HG02763 (cell line): ENCODE data around the gene TRIAP1.
A peak's percentile ranks its signal among the peaks of the same experiment; 100 is the strongest.
"Not testable (repeated sequence)": the region's sequence is repeated elsewhere in the genome, so short reads cannot be mapped to it uniquely, and the experiment has no call there.

Experiments used
- ATAC-seq: cut with Tn5 transposase; IDR thresholded peaks from one replicate; pipeline ENCODE4 v1.9.1; 2021; ENCODE audit warnings: mild to moderate bottlenecking, moderate library complexity; ENCODE audit not compliant: unreplicated experiment

TRIAP1 gene

GRCh38 chr12:120468821-120469449 lies 22.8 kb upstream of the TRIAP1 start:
- peak; percentile 26 for ATAC-seq

- ATAC-seq = peak; percentile 1
Observed at GRCh38 chr12:120468325-120468820, 22.2 kb upstream of the TRIAP1 start.

- ATAC-seq = no peak
Observed at GRCh38 chr12:120467439-120467838, 21.3 kb upstream of the TRIAP1 start.

- ATAC-seq = no peak
Observed at GRCh38 chr12:120466560-120467315, 20.6 kb upstream of the TRIAP1 start.

GRCh38 chr12:120465756-120466155 lies 19.6 kb upstream of the TRIAP1 start:
- ATAC-seq = no peak

GRCh38 chr12:120463712-120464111 lies 17.5 kb upstream of the TRIAP1 start:
- no peak for ATAC-seq

GRCh38 chr12:120462099-120462640 lies 16.0 kb upstream of the TRIAP1 start:
- ATAC-seq = no peak

GRCh38 chr12:120460157-120460556 lies 14.0 kb upstream of the TRIAP1 start:
- no peak for ATAC-seq

GRCh38 chr12:120457133-120457532 lies 10.9 kb upstream of the TRIAP1 start:
- no peak for ATAC-seq

- ATAC-seq = no peak
Observed at GRCh38 chr12:120455302-120455701, 9.1 kb upstream of the TRIAP1 start.

- ATAC-seq = no peak
Observed at GRCh38 chr12:120453977-120454376, 7.8 kb upstream of the TRIAP1 start.

GRCh38 chr12:120453060-120453750 lies 7.0 kb upstream of the TRIAP1 start:
- no peak for ATAC-seq

- not testable (repeated sequence) for ATAC-seq
Observed at GRCh38 chr12:120452524-120452923, 6.3 kb upstream of the TRIAP1 start.

GRCh38 chr12:120447992-120448391 lies 1.8 kb upstream of the TRIAP1 start:
- ATAC-seq = no peak

GRCh38 chr12:120446844-120447178 lies 627 bp upstream of the TRIAP1 start:
- ATAC-seq = not testable (repeated sequence)

- no peak for ATAC-seq
Observed at GRCh38 chr12:120444676-120445075, 1.5 kb downstream of the TRIAP1 start.

GRCh38 chr12:120439646-120440247 lies 6.4 kb downstream of the TRIAP1 start:
- no peak for ATAC-seq

GRCh38 chr12:120438495-120439198 lies 7.5 kb downstream of the TRIAP1 start:
- ATAC-seq = no peak

- peak; percentile 97 for ATAC-seq
Observed at GRCh38 chr12:120437735-120438494, 8.3 kb downstream of the TRIAP1 start, which contains the start of gene COX6A1. TSS of gene COX6A1 (plus strand) at chr12:120438113. CDS start at chr12:120438127, 14 bp downstream.
